ENCODE results near the gene EML1.

Gene EML1

DNA sequence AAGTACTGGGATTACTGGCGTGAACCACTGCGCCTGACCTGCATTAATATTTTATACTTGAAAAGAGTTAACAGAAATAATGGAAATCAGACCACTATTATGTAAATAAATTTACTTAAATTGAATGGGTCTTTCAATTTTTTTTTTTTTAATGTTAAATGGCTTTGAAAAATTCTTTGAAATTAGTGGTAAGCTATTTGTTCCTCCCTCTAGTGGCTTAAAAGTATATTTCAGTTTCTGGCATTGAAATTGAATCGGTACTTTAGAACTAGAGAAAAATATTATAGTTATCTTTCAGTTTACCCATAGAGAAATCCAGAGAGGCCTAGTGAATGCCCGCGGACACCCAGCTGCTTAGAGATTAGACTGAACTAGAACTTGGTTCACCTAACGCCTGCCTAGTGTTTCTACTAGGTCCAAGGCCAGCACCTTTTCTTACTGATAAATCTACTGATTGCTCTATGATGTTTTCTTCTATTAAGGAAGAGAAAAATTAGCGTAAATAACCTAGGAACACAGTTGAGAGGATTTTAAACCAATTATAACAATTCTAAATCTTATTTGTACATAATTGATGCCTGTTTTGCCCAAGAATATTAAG is 106.5 kb downstream of the EML1 start:
- no CpG with 5 or more reads among the region's 7 CpGs for WGBS (ENCODE audit: extremely low coverage, insufficient coverage, low lambda C conversion rate)
- Histone ChIP-seq H3K36me3 (ENCODE audit: control insufficient read depth, insufficient read depth, low read length) (no peaks in the 10 kb centered on the region), H4K8ac (ENCODE audit: low read depth, low read length) (no peak overlapping the region), H3K79me1 (ENCODE audit: low read length) (no peaks in the 10 kb centered on the region), H3K27ac (ENCODE audit: low read depth, low read length) (no peak overlapping the region), H3K4me3 (ENCODE audit: low read length) (no peak overlapping the region), H3K4me2 (ENCODE audit: low read length) (no peak overlapping the region), H3K56ac (ENCODE audit: low read length) (no peak overlapping the region), H2BK120ac (ENCODE audit: low read depth, low read length) (no peak overlapping the region), H2BK15ac (replicated peaks; ENCODE audit: low read depth) (no peak overlapping the region), H4K5ac (ENCODE audit: low read length) (no peak overlapping the region), H3K4ac (ENCODE audit: low read depth, low read length) (no peak overlapping the region), H3K4me1 (ENCODE audit: control insufficient read depth, low read depth, low read length) (no peaks in the 10 kb centered on the region), H3K9ac (ENCODE audit: low read length) (no peak overlapping the region), H3K23ac (ENCODE audit: low read length) (no peak overlapping the region), H3K27me3 (ENCODE audit: insufficient read depth, low read length, poor library complexity) (no peaks in the 10 kb centered on the region), H3K79me2 (ENCODE audit: control insufficient read depth, insufficient read depth, low read length) (no peaks in the 10 kb centered on the region), H3K18ac (ENCODE audit: low read length) (no peak overlapping the region), H2BK5ac (ENCODE audit: low read length) (no peak overlapping the region), H2AK5ac (ENCODE audit: low read length) (no peak overlapping the region)
- no peak for DNase-seq

DNA sequence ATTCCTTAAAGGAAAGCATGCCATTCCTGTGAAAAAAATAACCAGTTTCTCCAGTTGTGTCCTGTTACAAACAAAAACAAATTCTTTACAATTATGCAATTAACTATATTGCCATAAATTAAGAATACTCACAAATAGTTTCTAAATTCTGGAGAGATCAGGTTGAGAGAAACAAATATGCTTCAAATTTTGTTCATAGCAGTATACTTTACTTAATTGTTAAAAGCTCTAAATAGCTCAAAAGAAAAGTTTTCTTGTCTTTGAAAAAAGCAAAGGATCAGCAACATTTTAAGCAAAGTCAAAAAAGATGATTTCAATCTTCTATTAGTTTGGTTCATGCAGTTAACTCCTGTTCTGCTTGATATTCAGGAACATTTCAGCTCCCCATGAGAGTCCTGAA is 109.7 kb downstream of the EML1 start:
- Histone ChIP-seq H4K8ac (ENCODE audit: low read depth, low read length) (no peak overlapping the region), H3K4me3 (ENCODE audit: low read length) (no peak overlapping the region), H3K79me2 (ENCODE audit: control insufficient read depth, insufficient read depth, low read length) (no peaks in the 10 kb centered on the region), H3K27ac (ENCODE audit: low read depth, low read length) (no peak overlapping the region), H3K9ac (ENCODE audit: low read length) (no peak overlapping the region), H2BK120ac (ENCODE audit: low read depth, low read length) (no peak overlapping the region), H3K4me2 (ENCODE audit: low read length) (no peak overlapping the region), H2BK15ac (replicated peaks; ENCODE audit: low read depth) (no peak overlapping the region), H3K56ac (ENCODE audit: low read length) (no peak overlapping the region), H3K27me3 (ENCODE audit: insufficient read depth, low read length, poor library complexity) (no peaks in the 10 kb centered on the region), H3K36me3 (ENCODE audit: control insufficient read depth, insufficient read depth, low read length) (no peaks in the 10 kb centered on the region), H3K23ac (ENCODE audit: low read length) (no peak overlapping the region), H4K5ac (ENCODE audit: low read length) (no peak overlapping the region), H3K4me1 (ENCODE audit: control insufficient read depth, low read depth, low read length) (no peaks in the 10 kb centered on the region), H3K18ac (ENCODE audit: low read length) (no peak overlapping the region), H3K79me1 (ENCODE audit: low read length) (no peaks in the 10 kb centered on the region), H2AK5ac (ENCODE audit: low read length) (no peak overlapping the region), H2BK5ac (ENCODE audit: low read length) (no peak overlapping the region), H3K4ac (ENCODE audit: low read depth, low read length) (no peak overlapping the region)
- DNase-seq, result no peak

DNA sequence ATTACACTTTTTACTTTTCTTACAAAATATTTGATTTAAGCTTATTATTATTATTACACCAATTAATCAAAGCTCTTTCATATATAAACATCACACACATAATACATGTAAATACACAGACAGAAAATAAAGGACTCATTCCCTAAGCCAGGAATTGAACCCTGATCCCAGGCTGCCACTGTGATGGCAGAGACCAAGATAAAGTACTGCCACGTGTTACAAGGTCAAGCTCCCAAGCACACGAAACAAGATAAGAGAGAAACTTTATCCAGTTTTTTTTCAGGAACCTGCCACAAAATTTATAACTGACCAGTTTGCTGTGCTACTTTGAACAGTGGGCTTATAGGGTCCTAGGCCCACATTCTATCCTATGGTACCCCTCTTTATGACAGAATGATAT is 111.3 kb downstream of the EML1 start:
- Histone ChIP-seq H2BK15ac (replicated peaks; ENCODE audit: low read depth) (no peak overlapping the region), H2BK120ac (ENCODE audit: low read depth, low read length) (no peak overlapping the region), H2AK5ac (ENCODE audit: low read length) (no peak overlapping the region), H3K9ac (ENCODE audit: low read length) (no peak overlapping the region), H3K4me2 (ENCODE audit: low read length) (no peak overlapping the region), H2BK5ac (ENCODE audit: low read length) (no peak overlapping the region), H3K4ac (ENCODE audit: low read depth, low read length) (no peak overlapping the region), H3K79me1 (ENCODE audit: low read length) (no peaks in the 10 kb centered on the region), H3K79me2 (ENCODE audit: control insufficient read depth, insufficient read depth, low read length) (no peaks in the 10 kb centered on the region), H4K8ac (ENCODE audit: low read depth, low read length) (no peak overlapping the region), H3K4me3 (ENCODE audit: low read length) (no peak overlapping the region), H3K4me1 (ENCODE audit: control insufficient read depth, low read depth, low read length) (no peaks in the 10 kb centered on the region), H3K27ac (ENCODE audit: low read depth, low read length) (no peak overlapping the region), H3K56ac (ENCODE audit: low read length) (no peak overlapping the region), H4K5ac (ENCODE audit: low read length) (no peak overlapping the region), H3K18ac (ENCODE audit: low read length) (no peak overlapping the region), H3K36me3 (ENCODE audit: control insufficient read depth, insufficient read depth, low read length) (no peaks in the 10 kb centered on the region), H3K27me3 (ENCODE audit: insufficient read depth, low read length, poor library complexity) (no peaks in the 10 kb centered on the region), H3K23ac (ENCODE audit: low read length) (no peak overlapping the region)
- no peak for DNase-seq
- no CpG with 5 or more reads among the region's 2 CpGs for WGBS (ENCODE audit: extremely low coverage, insufficient coverage, low lambda C conversion rate)

DNA sequence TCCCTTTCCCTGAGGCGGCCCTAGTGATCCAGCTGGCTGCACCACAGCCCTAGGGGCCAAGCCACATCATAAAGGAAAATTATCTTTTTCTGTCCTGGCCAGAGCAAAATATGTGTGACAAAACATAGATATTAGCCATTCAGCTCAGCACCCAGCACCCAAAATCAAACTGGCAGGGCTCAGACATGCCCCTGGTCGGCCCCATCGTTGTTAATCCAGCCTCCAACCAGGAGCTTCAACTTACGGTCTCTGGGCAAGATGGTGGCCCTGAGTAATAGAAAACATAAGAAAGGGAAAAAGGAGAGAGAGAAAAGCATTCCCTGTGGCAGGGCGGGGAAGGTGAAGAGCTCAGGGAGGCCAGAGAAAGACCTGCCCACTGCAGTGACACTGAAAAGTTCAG is 111.9 kb downstream of the EML1 start:
- no peaks in the 10 kb centered on the region for H3K79me2 ChIP-seq (ENCODE audit: control insufficient read depth, insufficient read depth, low read length)
- no peak overlapping the region for H2BK5ac ChIP-seq (ENCODE audit: low read length)
- no peak overlapping the region for H3K4ac ChIP-seq (ENCODE audit: low read depth, low read length)
- no peak overlapping the region for H3K23ac ChIP-seq (ENCODE audit: low read length)
- no peak overlapping the region for H3K4me2 ChIP-seq (ENCODE audit: low read length)
- DNase-seq, result no peak
- WGBS (ENCODE audit: extremely low coverage, insufficient coverage, low lambda C conversion rate), result no CpG with 5 or more reads among the region's 5 CpGs
- H3K27ac ChIP-seq (ENCODE audit: low read depth, low read length), result no peak overlapping the region
- H3K56ac ChIP-seq (ENCODE audit: low read length), result no peak overlapping the region
- H3K36me3 ChIP-seq (ENCODE audit: control insufficient read depth, insufficient read depth, low read length), result no peaks in the 10 kb centered on the region
- H3K9ac ChIP-seq (ENCODE audit: low read length), result no peak overlapping the region
- no peaks in the 10 kb centered on the region for H3K4me1 ChIP-seq (ENCODE audit: control insufficient read depth, low read depth, low read length)
- H2BK15ac ChIP-seq (replicated peaks; ENCODE audit: low read depth), result no peak overlapping the region
- H3K79me1 ChIP-seq (ENCODE audit: low read length), result no peaks in the 10 kb centered on the region
- no peaks in the 10 kb centered on the region for H3K27me3 ChIP-seq (ENCODE audit: insufficient read depth, low read length, poor library complexity)
- no peak overlapping the region for H2BK120ac ChIP-seq (ENCODE audit: low read depth, low read length)
- H4K5ac ChIP-seq (ENCODE audit: low read length), result no peak overlapping the region
- no peak overlapping the region for H4K8ac ChIP-seq (ENCODE audit: low read depth, low read length)
- H3K18ac ChIP-seq (ENCODE audit: low read length), result no peak overlapping the region
- H3K4me3 ChIP-seq (ENCODE audit: low read length), result no peak overlapping the region
- H2AK5ac ChIP-seq (ENCODE audit: low read length), result no peak overlapping the region

DNA sequence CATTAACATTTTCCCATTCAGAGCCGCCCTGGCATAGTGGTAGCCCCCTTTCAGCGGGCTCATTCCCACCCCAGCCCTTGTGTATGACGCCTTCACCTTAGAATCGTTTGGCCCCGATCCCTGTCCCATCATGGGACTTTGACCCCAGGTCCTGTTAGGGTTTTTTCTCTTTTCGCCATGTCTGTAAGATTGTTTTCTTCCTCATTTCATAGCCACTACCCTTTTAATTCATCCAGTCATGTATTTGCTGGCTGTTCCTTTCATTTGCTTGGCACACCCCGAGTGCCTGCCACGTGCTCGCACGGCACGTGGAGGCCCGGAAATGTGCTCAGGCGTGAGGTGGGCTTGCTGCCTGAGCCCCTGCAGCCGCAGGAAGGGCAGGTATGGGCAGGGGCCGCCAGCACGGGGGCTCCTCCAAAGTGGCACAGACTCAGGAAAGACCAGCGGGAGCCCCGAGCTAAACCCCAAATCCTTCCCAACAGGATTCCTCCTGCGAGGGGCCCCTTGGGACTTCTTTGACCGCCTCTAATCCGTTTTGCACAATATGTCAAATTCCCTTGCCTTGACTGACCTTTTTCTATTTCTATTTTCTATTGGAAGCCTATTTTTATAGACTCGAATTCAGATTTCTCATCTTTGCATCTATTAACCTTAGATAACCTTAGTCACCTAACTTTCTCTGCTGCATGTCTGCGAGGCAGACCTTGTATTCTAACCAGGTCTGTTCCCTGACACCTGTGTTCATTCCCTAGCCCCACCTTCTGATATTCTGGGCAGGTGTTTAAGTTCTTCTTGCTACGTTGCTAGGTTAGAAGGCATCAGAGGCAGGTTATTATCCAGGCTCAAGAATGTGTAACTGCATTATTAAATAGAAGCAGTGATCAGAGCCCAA is 114.8 kb downstream of the EML1 start:
- H3K18ac ChIP-seq (ENCODE audit: low read length), result no peak overlapping the region
- H2BK15ac ChIP-seq (replicated peaks; ENCODE audit: low read depth), result no peak overlapping the region
- DNase-seq, result no peak
- H2AK5ac ChIP-seq (ENCODE audit: low read length), result no peak overlapping the region
- H3K4me1 ChIP-seq (ENCODE audit: control insufficient read depth, low read depth, low read length), result no peaks in the 10 kb centered on the region
- no peak overlapping the region for H4K8ac ChIP-seq (ENCODE audit: low read depth, low read length)
- H3K36me3 ChIP-seq (ENCODE audit: control insufficient read depth, insufficient read depth, low read length), result no peaks in the 10 kb centered on the region
- H3K79me1 ChIP-seq (ENCODE audit: low read length), result no peaks in the 10 kb centered on the region
- H3K4me2 ChIP-seq (ENCODE audit: low read length), result no peak overlapping the region
- no peak overlapping the region for H3K4ac ChIP-seq (ENCODE audit: low read depth, low read length)
- no peak overlapping the region for H4K5ac ChIP-seq (ENCODE audit: low read length)
- H3K4me3 ChIP-seq (ENCODE audit: low read length), result no peak overlapping the region
- no peak overlapping the region for H3K23ac ChIP-seq (ENCODE audit: low read length)
- no peak overlapping the region for H3K56ac ChIP-seq (ENCODE audit: low read length)
- H2BK5ac ChIP-seq (ENCODE audit: low read length), result no peak overlapping the region
- no peaks in the 10 kb centered on the region for H3K79me2 ChIP-seq (ENCODE audit: control insufficient read depth, insufficient read depth, low read length)
- H3K27ac ChIP-seq (ENCODE audit: low read depth, low read length), result no peak overlapping the region
- H2BK120ac ChIP-seq (ENCODE audit: low read depth, low read length), result no peak overlapping the region
- WGBS (ENCODE audit: extremely low coverage, insufficient coverage, low lambda C conversion rate), result no CpG with 5 or more reads among the region's 24 CpGs
- H3K9ac ChIP-seq (ENCODE audit: low read length), result no peak overlapping the region
- no peaks in the 10 kb centered on the region for H3K27me3 ChIP-seq (ENCODE audit: insufficient read depth, low read length, poor library complexity)
